ENCODE measurements around the gene CD68.

The CD68 gene

DNA sequence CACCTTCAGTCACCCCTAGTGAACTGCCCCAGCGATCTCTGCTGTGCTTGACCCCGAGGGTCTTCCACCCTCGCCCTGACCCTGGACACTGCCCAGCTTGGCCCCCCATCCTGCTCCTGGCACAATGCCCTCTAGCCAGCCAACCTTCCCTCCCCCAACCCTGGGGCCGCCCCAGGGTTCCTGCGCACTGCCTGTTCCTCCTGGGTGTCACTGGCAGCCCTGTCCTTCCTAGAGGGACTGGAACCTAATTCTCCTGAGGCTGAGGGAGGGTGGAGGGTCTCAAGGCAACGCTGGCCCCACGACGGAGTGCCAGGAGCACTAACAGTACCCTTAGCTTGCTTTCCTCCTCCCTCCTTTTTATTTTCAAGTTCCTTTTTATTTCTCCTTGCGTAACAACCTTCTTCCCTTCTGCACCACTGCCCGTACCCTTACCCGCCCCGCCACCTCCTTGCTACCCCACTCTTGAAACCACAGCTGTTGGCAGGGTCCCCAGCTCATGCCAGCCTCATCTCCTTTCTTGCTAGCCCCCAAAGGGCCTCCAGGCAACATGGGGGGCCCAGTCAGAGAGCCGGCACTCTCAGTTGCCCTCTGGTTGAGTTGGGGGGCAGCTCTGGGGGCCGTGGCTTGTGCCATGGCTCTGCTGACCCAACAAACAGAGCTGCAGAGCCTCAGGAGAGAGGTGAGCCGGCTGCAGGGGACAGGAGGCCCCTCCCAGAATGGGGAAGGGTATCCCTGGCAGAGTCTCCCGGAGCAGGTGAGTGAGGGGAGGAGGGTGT lies 20.7 kb upstream of the CD68 start, which contains the start of gene TNFSF13:
Gene TNFSF13, plus strand, starts transcription at position 207 of the 776 bp plus-strand sequence. Its CDS starts 290 bp downstream, at position 497.
- Histone ChIP-seq H3K4me3 (replicated peaks; ENCODE audit: insufficient read depth, low read length) (peak within 1 kb of the TSS; percentile 59), H3K27ac (replicated peaks) (peak within 1 kb of the TSS; percentile 94), H3K27me3 (ENCODE audit: insufficient read depth, poor library complexity, severe bottlenecking) (no peaks in the 10 kb centered on the region)
- no peak for TF ChIP-seq REST (IDR thresholded peaks at IDR 0.05; ENCODE audit: insufficient replicate concordance, low read depth)
- peak; percentile 33; the same call in 1 of the 2 replicates for TF ChIP-seq POLR2AphosphoS5 (IDR thresholded peaks at IDR 0.05; ENCODE audit: low read depth)
- peak; percentile 31; the same call in 1 of the 2 replicates for TF ChIP-seq SPI1 (IDR thresholded peaks at IDR 0.05; ENCODE audit: borderline replicate concordance, low read depth)
- DNase-seq (ENCODE audit: low read depth in 1 of 2, low spot score in 1 of 2): peak in 1 of 2 experiments; percentile 69

DNA sequence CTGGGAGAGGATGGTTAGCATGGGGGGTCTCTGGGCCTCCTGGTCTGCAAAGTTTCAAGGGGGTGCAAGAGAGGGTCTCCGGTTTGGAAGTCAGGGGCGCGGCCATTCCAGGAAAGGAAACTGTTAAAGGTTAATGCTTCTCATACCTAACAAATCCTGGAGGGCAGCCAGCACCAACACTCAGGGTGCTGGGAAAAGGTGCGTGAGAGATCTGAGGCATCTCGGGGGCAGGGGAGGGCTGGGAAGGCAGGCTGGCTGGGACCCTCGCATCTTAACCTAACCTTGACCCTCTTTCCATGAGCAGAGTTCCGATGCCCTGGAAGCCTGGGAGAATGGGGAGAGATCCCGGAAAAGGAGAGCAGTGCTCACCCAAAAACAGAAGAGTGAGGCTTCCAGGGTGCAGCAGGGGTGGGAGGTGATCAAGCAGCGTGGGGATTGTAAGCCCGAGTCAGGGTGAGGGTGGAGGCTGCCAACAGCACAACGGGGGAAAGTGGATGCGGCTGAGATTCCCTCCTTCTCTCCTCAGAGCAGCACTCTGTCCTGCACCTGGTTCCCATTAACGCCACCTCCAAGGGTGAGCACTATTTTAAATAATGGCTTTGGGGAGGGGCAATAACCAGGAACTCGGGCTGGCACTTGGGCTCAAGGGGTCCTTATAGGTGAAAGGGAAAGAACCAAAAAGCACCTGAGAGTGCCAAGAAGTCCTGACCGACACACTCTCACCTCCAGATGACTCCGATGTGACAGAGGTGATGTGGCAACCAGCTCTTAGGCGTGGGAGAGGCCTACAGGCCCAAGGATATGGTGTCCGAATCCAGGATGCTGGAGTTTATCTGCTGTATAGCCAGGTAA lies 19.9 kb upstream of the CD68 start:
- peak overlapping the region; percentile 94 for H3K27ac ChIP-seq (replicated peaks)
- TF ChIP-seq POLR2AphosphoS5 (IDR thresholded peaks at IDR 0.05; ENCODE audit: low read depth): no peak
- no peak for TF ChIP-seq CTCF (IDR thresholded peaks at IDR 0.05; ENCODE audit: insufficient read depth, low read length)
- no peak for TF ChIP-seq REST (IDR thresholded peaks at IDR 0.05; ENCODE audit: insufficient replicate concordance, low read depth)
- no peak for TF ChIP-seq SPI1 (IDR thresholded peaks at IDR 0.05; ENCODE audit: borderline replicate concordance, low read depth)
- TF ChIP-seq GABPA (IDR thresholded peaks at IDR 0.05; ENCODE audit: low read depth): no peak
- peak overlapping the region; percentile 59 for H3K4me3 ChIP-seq (replicated peaks; ENCODE audit: insufficient read depth, low read length)
- DNase-seq (ENCODE audit: low read depth in 1 of 2, low spot score in 1 of 2): peak in 1 of 2 experiments; percentile 22
- H3K27me3 ChIP-seq (ENCODE audit: insufficient read depth, poor library complexity, severe bottlenecking): no peaks in the 10 kb centered on the region

- TF ChIP-seq CTCF (IDR thresholded peaks at IDR 0.05; ENCODE audit: insufficient read depth, low read length) (peak; percentile 45), POLR2AphosphoS5 (IDR thresholded peaks at IDR 0.05; ENCODE audit: low read depth) (no peak)
These were observed 19.0 kb upstream of the CD68 start for GRCh38 chr17:7560172-7561027.

More at GRCh38 chr17:7560172-7561027, 19.0 kb upstream of the CD68 start:
- DNase-seq (ENCODE audit: low read depth in 1 of 2, low spot score in 1 of 2): peak in 1 of 2 experiments; percentile 67
- Histone ChIP-seq H3K4me3 (replicated peaks; ENCODE audit: insufficient read depth, low read length) (peak overlapping the region; percentile 74), H3K27ac (replicated peaks) (peak overlapping the region; percentile 94), H3K27me3 (ENCODE audit: insufficient read depth, poor library complexity, severe bottlenecking) (no peaks in the 10 kb centered on the region)

All from HL-60 (cell line).